ENCODE measurements around the gene SPATS2.
"Not testable (repeated sequence)": the region's sequence is repeated elsewhere in the genome, so short reads cannot be mapped to it uniquely, and the experiment has no call there.

Gene SPATS2

GRCh38 chr12:49525942-49526341, 158.7 kb downstream of the SPATS2 start:
- no peak for DNase-seq

- no peak for DNase-seq
Measured at GRCh38 chr12:49527361-49528130, 160.3 kb downstream of the SPATS2 start.

DNA sequence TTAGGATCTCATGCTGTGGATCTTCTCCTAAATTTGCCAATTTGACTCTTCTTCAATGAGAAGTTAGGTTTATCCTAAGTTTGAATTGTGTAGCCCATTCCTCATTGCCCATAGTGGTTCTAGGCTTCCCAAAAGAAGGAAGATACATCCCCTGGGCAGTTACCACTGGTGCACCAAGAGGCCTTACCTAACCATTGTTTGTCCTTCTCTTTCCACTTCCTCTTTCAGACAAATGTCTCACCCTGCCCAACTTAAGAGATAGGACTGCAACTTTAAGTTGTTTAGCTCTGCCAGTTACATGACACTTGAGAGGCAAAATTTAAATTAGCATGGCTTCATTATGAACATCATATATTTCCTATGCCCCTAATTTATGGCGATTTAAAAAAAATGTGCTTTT, 162.2 kb downstream of the SPATS2 start:
- DNase-seq = no peak

GRCh38 chr12:49531745-49532144, 164.5 kb downstream of the SPATS2 start:
- no peak for DNase-seq

DNA sequence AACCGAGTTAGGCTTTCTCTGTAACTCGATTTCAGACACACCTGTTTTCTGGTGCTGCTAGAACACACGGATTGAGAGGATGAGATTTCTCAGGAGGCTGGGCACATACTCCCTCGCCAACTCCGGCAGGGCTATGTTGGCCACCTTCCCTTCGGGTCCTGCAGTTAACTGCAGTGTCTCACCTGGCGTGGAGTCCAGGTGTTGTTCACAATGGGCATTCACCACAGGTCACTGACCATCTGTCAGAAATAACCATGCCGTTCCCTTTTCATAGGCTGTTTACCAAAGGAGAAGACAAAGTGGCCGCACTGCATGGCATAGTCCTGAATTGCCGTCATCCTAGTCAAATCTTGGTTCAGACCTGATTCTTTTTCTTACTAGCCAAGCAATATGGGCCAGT, 166.1 kb downstream of the SPATS2 start:
- DNase-seq = no peak

- DNase-seq = not testable (repeated sequence)
Measured at GRCh38 chr12:49534122-49534521, 166.9 kb downstream of the SPATS2 start.

DNA sequence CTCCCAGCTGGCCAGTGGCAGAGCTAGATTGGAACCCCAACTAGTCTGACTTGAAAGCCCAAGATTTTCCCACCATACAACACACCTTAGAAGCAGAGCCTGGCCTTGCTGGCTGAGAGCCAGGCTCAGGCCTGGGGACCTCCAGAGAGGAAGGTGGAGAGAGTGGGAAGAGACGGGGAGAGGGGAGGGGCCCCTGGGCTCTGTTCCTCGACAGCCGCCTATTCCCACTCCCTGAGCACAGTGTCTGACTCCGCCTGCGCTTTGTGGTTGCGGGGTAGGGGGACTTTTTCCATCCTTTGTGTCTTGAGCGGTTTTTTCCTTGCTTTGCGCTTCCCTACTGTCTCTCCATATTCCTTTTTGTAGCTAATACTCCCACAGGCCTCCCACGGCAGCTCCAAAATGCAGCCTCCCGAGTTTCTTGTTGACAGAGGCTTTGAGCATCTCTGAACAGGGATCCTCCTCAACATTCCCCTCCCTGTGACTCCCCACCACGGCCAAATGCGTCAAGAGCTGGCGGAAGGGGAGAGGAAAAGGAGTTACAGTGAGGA, 167.5 kb downstream of the SPATS2 start:
- no peak for DNase-seq

DNA sequence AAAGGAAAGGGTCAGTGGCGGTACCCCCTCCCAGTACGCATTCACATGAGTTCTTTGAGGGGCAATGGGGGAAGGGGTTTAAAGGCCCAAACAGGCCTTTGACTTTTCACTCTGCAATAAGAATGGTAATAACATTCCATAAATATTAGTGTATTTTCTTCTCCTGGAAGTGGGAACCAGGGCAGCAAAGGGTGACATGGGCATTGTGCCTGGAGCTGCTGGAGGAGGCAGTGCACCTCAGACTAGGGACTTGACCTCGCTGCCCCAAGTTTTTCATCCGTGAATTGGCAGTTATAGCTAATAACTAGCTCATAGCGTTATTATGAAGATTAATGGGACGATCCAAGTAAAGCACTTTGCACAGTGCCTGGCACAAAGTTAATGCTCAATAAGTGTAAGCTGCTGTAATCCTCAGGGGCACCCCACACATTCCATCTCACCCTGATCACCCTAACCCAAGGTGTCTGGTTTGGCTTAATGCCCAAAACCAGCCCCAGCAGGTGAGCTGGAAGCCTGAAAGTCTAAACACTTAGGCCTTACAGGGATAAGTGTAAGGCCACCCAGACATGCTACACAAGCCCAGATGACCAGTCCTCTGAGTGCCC, 168.8 kb downstream of the SPATS2 start:
- DNase-seq = no peak

DNA sequence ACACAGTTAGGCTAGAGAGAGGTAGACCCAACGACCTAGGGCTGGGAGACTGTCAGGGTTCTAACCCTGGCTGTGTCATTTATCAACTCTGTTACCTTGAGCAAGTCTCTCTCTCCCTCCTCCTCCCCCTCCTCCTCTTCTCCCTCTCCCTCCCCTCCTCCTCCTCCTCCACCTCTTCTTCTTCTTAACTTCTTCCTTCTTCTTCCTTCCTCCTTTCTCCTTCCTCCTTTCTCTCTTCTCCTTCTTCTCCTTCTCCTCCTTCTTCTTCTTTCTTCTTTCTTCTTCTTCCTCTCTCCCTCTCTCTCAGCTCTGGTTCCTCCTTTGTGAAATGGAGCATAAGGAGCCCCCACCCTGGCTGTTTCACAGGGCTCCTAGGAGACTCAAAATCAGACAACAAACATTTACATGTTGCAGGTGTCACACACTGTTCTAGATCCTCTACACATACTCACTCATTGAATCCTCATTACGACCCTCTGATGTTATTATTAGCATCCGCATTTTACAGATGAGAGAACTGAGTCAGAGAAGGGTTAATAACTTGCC, 169.3 kb downstream of the SPATS2 start:
- no peak for DNase-seq

DNA sequence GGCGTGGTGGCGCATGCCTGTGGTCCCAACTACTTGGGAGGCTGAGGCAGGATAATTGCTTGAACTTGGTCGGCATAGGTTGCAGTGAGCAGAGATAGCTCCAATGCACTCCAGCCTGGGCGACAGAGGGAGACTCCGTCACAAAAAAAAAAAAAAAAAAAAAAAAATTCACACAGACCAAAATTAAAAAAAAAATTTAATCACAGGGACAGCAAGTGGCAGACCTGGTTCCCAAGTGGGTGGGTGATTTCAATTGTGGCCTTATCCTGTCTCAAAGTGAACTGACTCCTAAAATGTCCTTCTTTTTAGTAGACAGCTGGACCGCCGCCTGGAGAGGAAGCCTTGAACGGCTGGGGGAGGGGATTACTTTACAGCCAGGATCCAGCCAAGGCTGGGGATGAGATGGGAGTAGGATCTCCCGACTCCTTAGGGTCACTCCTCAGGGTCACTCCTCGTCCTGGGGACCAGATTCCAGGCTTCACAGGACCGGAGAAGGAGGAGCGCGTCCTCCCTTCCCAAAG, 170.0 kb downstream of the SPATS2 start:
- DNase-seq = no peak

GRCh38 chr12:49537752-49538509, 170.7 kb downstream of the SPATS2 start:
- DNase-seq = no peak

- peak; percentile 80 for DNase-seq
Measured at GRCh38 chr12:49538510-49539403, 171.5 kb downstream of the SPATS2 start, which contains the start of gene KCNH3. TSS of gene KCNH3 (plus strand) at chr12:49539030. CDS start at chr12:49539417, 387 bp downstream.

DNA sequence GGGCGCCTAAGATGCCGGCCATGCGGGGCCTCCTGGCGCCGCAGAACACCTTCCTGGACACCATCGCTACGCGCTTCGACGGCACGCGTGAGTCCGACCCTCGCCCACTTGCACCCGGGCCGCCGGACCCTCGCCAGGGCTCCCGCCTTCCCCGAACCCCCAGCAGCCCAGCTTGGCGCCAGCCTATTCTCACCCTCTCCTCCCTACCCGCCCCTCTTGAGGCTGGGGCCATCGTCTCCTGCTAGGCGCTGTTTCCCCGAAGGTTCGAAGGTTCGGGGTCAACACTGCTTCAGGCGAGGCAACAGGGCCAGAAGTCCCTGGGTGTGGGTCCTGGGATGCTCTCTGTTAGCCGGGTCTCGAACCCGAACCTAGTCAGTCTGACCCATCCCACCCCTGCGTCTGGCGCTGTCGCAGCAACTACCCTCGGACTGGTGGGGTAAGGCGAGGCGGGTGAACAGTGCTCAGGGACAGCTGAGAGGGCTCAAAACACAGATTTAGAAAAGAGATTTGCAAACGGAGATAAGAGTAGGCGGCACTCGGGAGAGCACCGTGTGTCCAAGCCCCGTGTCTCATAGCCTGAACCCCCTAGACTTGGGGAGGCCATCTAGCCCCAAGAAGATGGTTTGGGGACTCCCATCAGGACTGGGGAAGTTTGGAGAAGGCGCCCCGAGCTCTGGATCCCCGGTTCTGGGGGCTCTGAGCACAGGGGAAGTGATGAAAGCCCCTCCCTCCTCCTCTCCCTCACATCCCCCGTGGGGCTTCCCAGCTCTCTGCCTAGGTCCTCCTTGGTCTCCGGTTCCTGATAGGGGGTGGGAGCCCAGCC, 172.4 kb downstream of the SPATS2 start:
- DNase-seq = no peak

GRCh38 chr12:49540229-49541139, 173.2 kb downstream of the SPATS2 start:
- no peak for DNase-seq

GRCh38 chr12:49541140-49541861, 174.0 kb downstream of the SPATS2 start:
- DNase-seq = no peak

GRCh38 chr12:49541911-49542505, 174.7 kb downstream of the SPATS2 start:
- DNase-seq = no peak

- DNase-seq = no peak
Measured at GRCh38 chr12:49542592-49543160, 175.4 kb downstream of the SPATS2 start.

DNA sequence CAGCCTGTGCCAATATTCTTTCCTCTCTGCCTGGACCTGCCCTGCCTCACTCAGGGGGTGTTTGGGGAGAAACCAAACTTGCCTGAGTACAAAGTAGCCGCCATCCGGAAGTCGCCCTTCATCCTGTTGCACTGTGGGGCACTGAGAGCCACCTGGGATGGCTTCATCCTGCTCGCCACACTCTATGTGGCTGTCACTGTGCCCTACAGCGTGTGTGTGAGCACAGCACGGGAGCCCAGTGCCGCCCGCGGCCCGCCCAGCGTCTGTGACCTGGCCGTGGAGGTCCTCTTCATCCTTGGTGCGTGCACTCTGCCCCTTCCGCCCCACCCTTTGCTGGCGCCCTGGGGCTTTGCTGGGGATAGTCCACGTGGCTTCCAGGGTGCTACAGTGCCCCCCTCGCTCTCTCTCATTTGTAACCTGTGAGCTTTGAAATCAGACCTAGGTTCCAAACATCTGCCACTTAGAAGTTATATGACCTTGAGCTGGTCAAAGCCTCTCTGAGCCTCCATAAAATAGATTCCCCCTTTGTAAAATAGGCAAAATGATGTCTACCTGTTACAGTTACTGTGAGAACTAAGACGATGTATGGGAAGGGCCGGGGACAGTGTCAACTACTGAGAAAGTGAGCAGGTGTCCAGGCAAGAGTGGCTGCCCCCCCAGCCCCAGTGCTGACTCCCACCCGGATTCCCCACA, 176.1 kb downstream of the SPATS2 start:
- DNase-seq = no peak
